AG09309 (cell line): ENCODE data around the gene AK5.

Experiments
- DNase-seq: peaks from one replicate; pipeline ENCODE4 v3.0.0-alpha.2; 2010; ENCODE audit warnings: low read depth
- H3K4me3 ChIP-seq: 2 replicates; pipeline ENCODE4 v1.5.1; 2011; ENCODE audit warnings: mild to moderate bottlenecking, low read depth, low read length, moderate library complexity; ENCODE audit not compliant: control insufficient read depth
- CTCF ChIP-seq: IDR thresholded peaks from 2 replicates; pipeline ENCODE4 v1.5.1; 2011; ENCODE audit warnings: mild to moderate bottlenecking, low read depth, low read length, inconsistent platforms; ENCODE audit not compliant: insufficient read depth, control insufficient read depth; ENCODE audit errors: missing control alignments

The AK5 gene

GRCh38 chr1:77350012-77350770, 68.4 kb downstream of the AK5 start:
- TF ChIP-seq CTCF, result no peak
- H3K4me3 ChIP-seq, result no peak overlapping the region
- no peak for DNase-seq

- H3K4me3 ChIP-seq, result no peak overlapping the region
- no peak for TF ChIP-seq CTCF
- DNase-seq, result no peak
Observed at GRCh38 chr1:77354536-77354935, 72.7 kb downstream of the AK5 start.

GRCh38 chr1:77355010-77355409, 73.2 kb downstream of the AK5 start:
- no peak for DNase-seq
- no peak overlapping the region for H3K4me3 ChIP-seq
- no peak for TF ChIP-seq CTCF

- no peak for TF ChIP-seq CTCF
- no peak overlapping the region for H3K4me3 ChIP-seq
- no peak for DNase-seq
Observed at GRCh38 chr1:77356136-77356535, 74.3 kb downstream of the AK5 start.

- no peak for TF ChIP-seq CTCF
- no peak overlapping the region for H3K4me3 ChIP-seq
- DNase-seq, result no peak
Observed at GRCh38 chr1:77360256-77360655, 78.4 kb downstream of the AK5 start.

- H3K4me3 ChIP-seq, result no peak overlapping the region
- TF ChIP-seq CTCF, result no peak
- no peak for DNase-seq
Observed at GRCh38 chr1:77361621-77362020, 79.8 kb downstream of the AK5 start.
